Breast epithelium (tissue), 4 donors: ENCODE data around the gene EEF1AKMT2. TPM values are rescaled to one million over a fixed set of nuclear protein-coding genes. Genes with fewer than 3 reads are reported as not detected.
A peak's percentile ranks its signal among the peaks of the same experiment; 100 is the strongest.

ENCODE experiments used
- DNase-seq, 2 donors: peaks; one replicate each; pipeline ENCODE4 v3.0.0-alpha.2; 2019; ENCODE audit warnings: low spot score in 2 of 2
- H3K27ac ChIP-seq, 2 donors: fragments of 200-600 bp; sonication (generic) in 1 of 2; one replicate each; pipeline ENCODE4 v1.5.1; 2016 to 2019; ENCODE audit warnings: mild to moderate bottlenecking in 1 of 2
- H3K27me3 ChIP-seq, 2 donors: fragments of 200-600 bp; sonication (generic) in 1 of 2; one replicate each; pipeline versions ENCODE4 v1.5.1 to v1.6.0; 2017 to 2019; ENCODE audit warnings: control low read depth in 1 of 2, mild to moderate bottlenecking in 1 of 2
- H3K36me3 ChIP-seq: fragments of 200-600 bp; one replicate; pipeline ENCODE4 v1.5.1; 2019
- H3K4me1 ChIP-seq, 2 donors: fragments of 200-600 bp; sonication (generic); one replicate each; pipeline ENCODE4 v1.5.1; 2016 to 2019; ENCODE audit warnings: control low read depth in 1 of 2
- H3K4me3 ChIP-seq, 3 donors: fragments of 200-600 bp; sonication (generic); 1 replicate in 2 of 3; 2 replicates in 1 of 3; pipeline ENCODE4 v1.5.1; 2016 to 2019; ENCODE audit warnings: mild to moderate bottlenecking in 3 of 3, moderate library complexity in 2 of 3
- H3K9me3 ChIP-seq, 2 donors: fragments of 200-600 bp; sonication (generic) in 1 of 2; one replicate each; pipeline ENCODE4 v1.5.1; 2016 to 2019; ENCODE audit warnings: control low read depth in 1 of 2
- POLR2A ChIP-seq: fragments of 450-650 bp; IDR thresholded peaks from one replicate; pipeline ENCODE4 v1.6.1; 2016; ENCODE audit warnings: antibody characterized with exemption, mild to moderate bottlenecking, moderate library complexity
- POLR2AphosphoS5 ChIP-seq, 3 donors: sonication (generic); formaldehyde crosslinking; IDR thresholded peaks; one replicate each; pipeline ENCODE4 v1.6.1; 2017; ENCODE audit warnings: antibody characterized with exemption in 3 of 3
- intact Hi-C: fragments of 100-400 bp; cut with DNase I; formaldehyde crosslinking; loops from one replicate; pipeline ENCODE4 v1.15.1; 2023; ENCODE audit warnings: low total_unique reads
- total RNA-seq, 3 donors: library from RNA; depleted of rRNA; stranded (reverse); fragments of >200 nt; gene quantifications; one replicate each; pipeline ENCODE4 v1.1.0, GENCODE V29; 2016
- TF ChIP-seq, protein P1 (sequence below), 3 donors: fragments of 450-650 bp; IDR thresholded peaks; one replicate each; pipeline ENCODE4 v1.5.1; 2016 to 2017; ENCODE audit warnings: antibody characterized with exemption in 3 of 3, mild to moderate bottlenecking in 3 of 3, moderate library complexity in 3 of 3

The EEF1AKMT2 gene
- total RNA-seq, 3 donors from 2014 or later, result 14.1 to 23.6 (median 23.2) TPM

DNA sequence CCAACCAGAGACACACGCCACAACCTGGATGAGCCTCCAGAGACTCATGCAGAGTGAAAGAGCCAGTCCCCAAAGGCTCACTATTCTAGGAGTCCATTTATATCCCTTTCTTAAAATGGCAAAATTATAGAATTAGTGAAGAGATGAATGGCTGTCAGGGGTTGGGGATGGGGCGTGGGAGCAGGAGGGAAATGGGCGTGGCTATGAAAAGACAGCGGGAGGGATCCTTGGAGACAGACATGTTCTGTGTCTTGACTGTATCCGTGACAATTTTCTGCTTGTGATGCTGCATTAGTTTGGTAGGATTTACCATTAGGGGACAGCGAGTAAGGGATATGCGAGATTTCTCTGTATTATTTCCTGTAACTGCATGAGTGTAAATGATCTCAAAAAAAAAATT is 80.5 kb downstream of the EEF1AKMT2 start:
- Histone ChIP-seq H3K4me1 (peaks cover 11% of the 10 kb centered on the region in 2 donors), H3K4me3 (no peak overlapping the region), H3K27me3 (no peaks in the 10 kb centered on the region), H3K36me3 (no peaks in the 10 kb centered on the region), H3K9me3 (no peaks in the 10 kb centered on the region), H3K27ac (peak overlapping the region in 1 of 2 donors; percentile 40)
- no peak for DNase-seq
- intact Hi-C loops, result no loop called here
- TF ChIP-seq, protein P1, sequence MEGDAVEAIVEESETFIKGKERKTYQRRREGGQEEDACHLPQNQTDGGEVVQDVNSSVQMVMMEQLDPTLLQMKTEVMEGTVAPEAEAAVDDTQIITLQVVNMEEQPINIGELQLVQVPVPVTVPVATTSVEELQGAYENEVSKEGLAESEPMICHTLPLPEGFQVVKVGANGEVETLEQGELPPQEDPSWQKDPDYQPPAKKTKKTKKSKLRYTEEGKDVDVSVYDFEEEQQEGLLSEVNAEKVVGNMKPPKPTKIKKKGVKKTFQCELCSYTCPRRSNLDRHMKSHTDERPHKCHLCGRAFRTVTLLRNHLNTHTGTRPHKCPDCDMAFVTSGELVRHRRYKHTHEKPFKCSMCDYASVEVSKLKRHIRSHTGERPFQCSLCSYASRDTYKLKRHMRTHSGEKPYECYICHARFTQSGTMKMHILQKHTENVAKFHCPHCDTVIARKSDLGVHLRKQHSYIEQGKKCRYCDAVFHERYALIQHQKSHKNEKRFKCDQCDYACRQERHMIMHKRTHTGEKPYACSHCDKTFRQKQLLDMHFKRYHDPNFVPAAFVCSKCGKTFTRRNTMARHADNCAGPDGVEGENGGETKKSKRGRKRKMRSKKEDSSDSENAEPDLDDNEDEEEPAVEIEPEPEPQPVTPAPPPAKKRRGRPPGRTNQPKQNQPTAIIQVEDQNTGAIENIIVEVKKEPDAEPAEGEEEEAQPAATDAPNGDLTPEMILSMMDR (IDR thresholded peaks at IDR 0.05), result no peak
- TF ChIP-seq POLR2AphosphoS5 (IDR thresholded peaks at IDR 0.05) (no peak), POLR2A (no peak)

DNA sequence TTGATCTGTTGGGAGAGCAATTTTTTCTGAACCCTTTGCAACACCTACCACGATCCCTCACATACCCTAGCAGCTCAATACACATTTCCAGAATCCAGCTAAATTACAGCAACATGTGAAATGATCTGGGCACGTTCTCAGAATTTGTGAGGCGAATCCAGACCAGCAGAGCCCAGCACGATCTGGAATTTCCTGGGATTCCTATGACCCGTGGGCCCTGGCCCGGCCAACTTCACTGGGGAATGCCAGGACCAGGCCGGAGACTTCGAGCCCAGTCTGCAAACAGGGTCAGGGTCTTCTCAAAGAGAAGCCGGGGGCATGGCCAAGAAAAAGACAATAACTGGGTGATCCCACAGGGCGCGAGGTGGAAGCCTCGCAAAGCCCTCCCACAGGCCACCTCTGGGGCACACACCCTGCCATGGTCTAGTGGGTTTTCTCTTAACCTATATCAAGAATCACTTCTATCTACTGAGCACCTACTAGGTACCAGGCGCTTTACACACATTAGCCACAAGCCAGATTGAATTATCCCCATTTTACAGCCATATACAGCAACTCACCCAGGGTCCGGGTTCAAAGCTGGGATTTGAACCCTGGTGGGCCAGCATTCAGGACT is 81.3 kb downstream of the EEF1AKMT2 start:
- TF ChIP-seq POLR2A (no peak), POLR2AphosphoS5 (IDR thresholded peaks at IDR 0.05) (no peak)
- TF ChIP-seq, protein P1 (IDR thresholded peaks at IDR 0.05), result no peak
- H3K27me3 ChIP-seq, result no peaks in the 10 kb centered on the region
- no peaks in the 10 kb centered on the region for H3K9me3 ChIP-seq
- peaks cover 11% of the 10 kb centered on the region in 2 donors for H3K4me1 ChIP-seq
- no peak overlapping the region for H3K4me3 ChIP-seq
- H3K36me3 ChIP-seq, result no peaks in the 10 kb centered on the region
- intact Hi-C loops, result no loop called here
- no peak for DNase-seq
- H3K27ac ChIP-seq, result peak overlapping the region in 1 of 2 donors; percentile 40

DNA sequence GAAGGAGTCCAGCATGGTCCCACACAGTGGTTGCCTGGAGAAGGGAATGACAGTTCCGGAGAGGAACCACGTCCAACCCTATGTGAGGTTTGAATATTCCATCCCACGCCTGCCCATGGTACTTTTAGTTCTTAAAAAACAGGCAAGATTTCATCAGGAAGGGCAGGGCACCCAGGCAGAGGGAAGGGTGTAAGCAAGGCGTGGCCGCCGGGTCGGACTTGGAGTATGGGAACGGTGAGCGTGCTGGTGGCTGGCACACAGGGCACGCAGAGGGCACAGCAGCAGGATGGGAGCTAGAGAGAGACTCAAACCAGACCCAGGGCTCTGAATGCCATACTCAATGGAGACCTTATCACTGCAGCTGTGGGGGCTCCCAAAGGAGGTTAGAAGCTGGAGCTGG is 81.8 kb downstream of the EEF1AKMT2 start:
- Histone ChIP-seq H3K36me3 (no peaks in the 10 kb centered on the region), H3K4me1 (peaks cover 11% of the 10 kb centered on the region in 2 donors), H3K27ac (peak overlapping the region in 1 of 2 donors; percentile 40), H3K9me3 (no peaks in the 10 kb centered on the region), H3K4me3 (no peak overlapping the region), H3K27me3 (no peaks in the 10 kb centered on the region)
- TF ChIP-seq POLR2AphosphoS5 (IDR thresholded peaks at IDR 0.05) (no peak), POLR2A (no peak)
- TF ChIP-seq, protein P1 (IDR thresholded peaks at IDR 0.05), result no peak
- intact Hi-C loops, result loop anchor here (5.0 kb wide), 1 partner anchor 32 kb away; the partner anchor contains the start of gene FAM53B
- DNase-seq, result no peak

DNA sequence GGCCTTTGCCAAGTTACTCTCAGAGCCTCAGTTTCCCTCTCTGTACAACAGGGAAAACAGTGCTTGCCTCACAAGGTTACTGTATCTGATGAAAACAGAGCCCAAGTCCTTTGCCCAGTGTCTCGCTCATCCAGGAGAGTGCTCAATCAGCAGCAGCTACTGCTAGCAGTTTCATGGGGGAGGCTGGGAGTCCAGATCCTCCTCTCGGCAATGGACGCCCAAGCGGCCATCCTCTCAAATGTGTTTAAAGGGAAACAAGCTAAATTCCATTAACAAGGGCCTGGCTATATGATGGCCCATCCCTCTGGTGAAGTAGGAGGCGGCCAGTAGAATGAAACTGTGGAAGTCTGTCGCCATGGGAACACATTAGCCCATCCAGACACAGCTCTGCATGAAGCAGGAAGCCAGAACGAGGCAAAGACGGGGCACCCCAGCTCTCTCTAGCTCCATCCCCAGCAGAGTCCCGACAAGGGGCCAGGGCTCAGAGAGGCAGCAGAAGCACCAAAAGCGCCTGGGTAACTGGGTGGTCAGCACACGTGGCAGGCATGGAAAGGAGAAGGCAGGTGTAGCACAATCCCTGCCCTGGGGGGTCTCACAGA is 82.7 kb downstream of the EEF1AKMT2 start:
- Histone ChIP-seq H3K27ac (peak overlapping the region; percentile 73 to 85), H3K36me3 (no peaks in the 10 kb centered on the region), H3K4me1 (peaks cover 11 to 14% of the 10 kb centered on the region in 2 donors), H3K9me3 (no peaks in the 10 kb centered on the region), H3K4me3 (no peak overlapping the region), H3K27me3 (no peaks in the 10 kb centered on the region)
- no peak for DNase-seq
- TF ChIP-seq POLR2AphosphoS5 (IDR thresholded peaks at IDR 0.05) (no peak), POLR2A (no peak)
- TF ChIP-seq, protein P1 (IDR thresholded peaks at IDR 0.05), result no peak
- intact Hi-C loops, result loop anchor here (5.0 kb wide), 1 partner anchor 33 kb away; the partner anchor contains the start of gene FAM53B

DNA sequence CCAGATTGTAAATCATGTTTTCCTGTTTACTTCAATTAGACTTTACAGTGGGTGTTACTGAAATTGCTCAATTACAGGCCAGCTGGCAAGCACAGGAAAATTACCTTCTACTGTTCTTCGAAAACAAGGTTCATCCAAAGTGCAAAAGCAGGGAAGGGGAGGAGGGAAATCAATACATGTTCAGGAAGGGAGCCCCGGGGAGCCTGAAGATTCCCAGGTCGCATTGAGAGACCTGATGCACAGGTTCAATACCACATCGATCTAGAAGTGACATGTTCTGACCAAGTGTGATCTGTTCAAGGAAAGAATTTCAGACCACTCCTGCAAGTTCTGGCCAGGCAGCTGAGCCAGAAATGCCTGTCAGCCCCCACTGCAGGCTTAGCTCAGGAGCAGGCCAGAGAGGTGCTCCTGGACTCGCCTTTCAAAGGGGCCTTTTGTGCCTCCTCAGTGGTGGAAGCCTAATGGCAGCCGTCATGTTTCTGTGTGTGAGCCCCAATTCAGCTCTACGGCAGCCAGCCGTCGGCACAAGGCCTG is 83.4 kb downstream of the EEF1AKMT2 start:
- Histone ChIP-seq H3K36me3 (no peaks in the 10 kb centered on the region), H3K4me1 (peaks cover 14 to 21% of the 10 kb centered on the region in 2 donors), H3K27ac (peak overlapping the region; percentile 73 to 85), H3K4me3 (no peak overlapping the region), H3K9me3 (no peaks in the 10 kb centered on the region), H3K27me3 (no peaks in the 10 kb centered on the region)
- no peak for DNase-seq
- intact Hi-C loops, result loop anchor here (5.0 kb wide), 1 partner anchor 34 kb away; the partner anchor contains the start of gene FAM53B
- no peak for TF ChIP-seq POLR2A
- TF ChIP-seq, protein P1 (IDR thresholded peaks at IDR 0.05), result no peak
- TF ChIP-seq POLR2AphosphoS5 (IDR thresholded peaks at IDR 0.05), result no peak
